ENCODE measurements around the gene FBXL16. TPM values are rescaled to one million over a fixed set of nuclear protein-coding genes. Genes with fewer than 3 reads are reported as not detected.
A peak's percentile ranks its signal among the peaks of the same experiment; 100 is the strongest.

The FBXL16 gene
- total and polyA plus RNA-seq, 2 of the 13 experiments (the other 11 are each of a cell fraction or from before 2014, with no cell fraction given) = 0.22 to 2.0 TPM

GRCh38 chr16:678858-679813, 26.5 kb downstream of the FBXL16 start (continued):
- TF ChIP-seq E2F2 (CRISPR knock-in tag; IDR thresholded peaks at IDR 0.05; ENCODE audit: borderline replicate concordance) (peak; percentile 12; the same call in 1 of the 2 replicates), ZBTB37 (CRISPR knock-in tag; IDR thresholded peaks at IDR 0.05) (no peak), ZNF275 (CRISPR knock-in tag; IDR thresholded peaks at IDR 0.05; ENCODE audit: borderline replicate concordance) (no peak), CREB1 (IDR thresholded peaks at IDR 0.05) (no peak), CREB1 (CRISPR knock-in tag; IDR thresholded peaks at IDR 0.05) (no peak), ZMAT5 (CRISPR knock-in tag; IDR thresholded peaks at IDR 0.05; ENCODE audit: borderline replicate concordance, low read depth) (no peak), MTF2 (CRISPR knock-in tag; IDR thresholded peaks at IDR 0.05; ENCODE audit: borderline replicate concordance) (no peak), HNRNPUL1 (IDR thresholded peaks at IDR 0.05; ENCODE audit: low read depth, low read length) (no peak), CENPX (CRISPR knock-in tag; IDR thresholded peaks at IDR 0.05) (no peak), ATF6 (CRISPR knock-in tag; conservative IDR thresholded peaks at IDR 0.05) (no peak), ZNF577 (CRISPR knock-in tag; IDR thresholded peaks at IDR 0.05; ENCODE audit: borderline replicate concordance, low read depth) (no peak), ZNF773 (CRISPR knock-in tag; IDR thresholded peaks at IDR 0.05; ENCODE audit: borderline replicate concordance) (no peak), SIX4 (CRISPR knock-in tag; IDR thresholded peaks at IDR 0.05) (no peak), RFX5 (IDR thresholded peaks at IDR 0.05; ENCODE audit: low read depth, low read length) (no peak), HNF4A (CRISPR knock-in tag; IDR thresholded peaks at IDR 0.05) (no peak), MAF1 (CRISPR knock-in tag; IDR thresholded peaks at IDR 0.05; ENCODE audit: borderline replicate concordance) (no peak), SMARCC2 (IDR thresholded peaks at IDR 0.05) (no peak), YY1 (IDR thresholded peaks at IDR 0.05; ENCODE audit: insufficient read depth, insufficient replicate concordance, low read depth, low read length) (no peak), RBM39 (IDR thresholded peaks at IDR 0.05; ENCODE audit: low read depth, low read length, poor library complexity, severe bottlenecking) (peak; percentile 11), ZNF746 (CRISPR knock-in tag; IDR thresholded peaks at IDR 0.05) (0 out of 2 replicates have a peak, but pooled peaks have one; percentile 36), FOSL2 (CRISPR knock-in tag; IDR thresholded peaks at IDR 0.05) (no peak), GZF1 (CRISPR knock-in tag; IDR thresholded peaks at IDR 0.05) (no peak), MLX (CRISPR knock-in tag; IDR thresholded peaks at IDR 0.05) (no peak)
